SK-N-SH (cell line): ENCODE results near the gene LST1. TPM values are rescaled to one million over a fixed set of nuclear protein-coding genes. Genes with fewer than 3 reads are reported as not detected.

ENCODE experiments used
- CTCF ChIA-PET: fragments of 300-600, 350-600 bp; formaldehyde crosslinking; extraction: SDS; loops from one replicate; lab custom pipeline; 2021; lab: Yijun Ruan, JAX
- POLR2A ChIA-PET: fragments of 350-600 bp; sonication (Branson Sonifier 250); formaldehyde crosslinking; extraction: SDS; loops from one replicate; lab custom pipeline; 2020; ENCODE audit warnings: antibody characterized with exemption, inconsistent platforms; lab: Yijun Ruan, JAX
- DNase-seq: peaks from one replicate; pipeline ENCODE4 v3.0.0; 2012
- H2AFZ ChIP-seq: fragments of 200-600 bp; sonication (generic); 2 replicates; pipeline ENCODE4 v1.8.1; 2016; ENCODE audit warnings: antibody characterized with exemption, mild to moderate bottlenecking, low read depth
- H3F3A ChIP-seq: fragments of 200-600 bp; sonication (generic); replicated peaks from 2 replicates; pipeline ENCODE3; 2016; ENCODE audit warnings: antibody characterized with exemption, mild to moderate bottlenecking; ENCODE audit not compliant: insufficient read depth
- H3K27ac ChIP-seq, 2 experiments: fragments of 200-500 bp in 1 of 2; fragments of 200-600 bp in 1 of 2; sonication (Bioruptor generic) in 1 of 2; sonication (generic), shearing (Covaris generic) in 1 of 2; 2 replicates each; pipeline versions ENCODE4 v1.5.1 to v1.6.1; 2014 to 2016; ENCODE audit warnings: low read depth in 2 of 2, inconsistent platforms in 1 of 2, low read length in 1 of 2, mild to moderate bottlenecking in 1 of 2, mixed read lengths in 1 of 2
- H3K27me3 ChIP-seq: fragments of 200-600 bp; sonication (generic), shearing (Covaris generic); 2 replicates; pipeline ENCODE4 v1.6.1; 2016; ENCODE audit warnings: mixed run types; ENCODE audit not compliant: insufficient read depth
- H3K36me3 ChIP-seq, 2 experiments: fragments of 200-500 bp in 1 of 2; fragments of 200-600 bp in 1 of 2; sonication (Bioruptor generic) in 1 of 2; sonication (generic) in 1 of 2; replicated peaks in 1 of 2; 2 replicates each; pipeline versions ENCODE3 to v1.5.1; 2014 to 2016; ENCODE audit warnings: low read length in 1 of 2, mild to moderate bottlenecking in 1 of 2; ENCODE audit not compliant: insufficient read depth in 2 of 2, control insufficient read depth in 1 of 2
- H3K4me1 ChIP-seq, 2 experiments: fragments of 200-500 bp in 1 of 2; fragments of 200-600 bp in 1 of 2; sonication (Bioruptor generic) in 1 of 2; sonication (generic), shearing (Covaris generic) in 1 of 2; 2 replicates each; pipeline versions ENCODE4 v1.5.1 to v1.6.1; 2014 to 2016; ENCODE audit warnings: low read depth in 1 of 2, low read length in 1 of 2, mixed run types in 1 of 2; ENCODE audit not compliant: insufficient read depth in 2 of 2, control insufficient read depth in 1 of 2
- H3K4me2 ChIP-seq: fragments of 200-600 bp; sonication (generic), shearing (Covaris generic); 2 replicates; pipeline ENCODE4 v1.6.1; 2017; ENCODE audit warnings: mixed run types
- H3K4me3 ChIP-seq, 2 experiments: fragments of 200-500 bp in 1 of 2; fragments of 200-600 bp in 1 of 2; sonication (Bioruptor generic) in 1 of 2; sonication (generic), shearing (Covaris generic) in 1 of 2; 2 replicates each; pipeline versions ENCODE4 v1.5.1 to v1.8.1; 2014 to 2016; ENCODE audit warnings: low read depth in 2 of 2, inconsistent platforms in 1 of 2, low read length in 1 of 2, mild to moderate bottlenecking in 1 of 2, mixed read lengths in 1 of 2, moderate library complexity in 1 of 2
- H3K79me2 ChIP-seq: fragments of 200-600 bp; sonication (generic); 2 replicates; pipeline ENCODE4 v1.8.1; 2017; ENCODE audit warnings: mild to moderate bottlenecking; ENCODE audit not compliant: insufficient read depth
- H3K9ac ChIP-seq: fragments of 200-600 bp; sonication (generic); 2 replicates; pipeline ENCODE4 v1.6.1; 2017; ENCODE audit warnings: mixed run types
- H3K9me2 ChIP-seq: fragments of 200-600 bp; sonication (generic); 2 replicates; pipeline ENCODE4 v1.6.1; 2017; ENCODE audit warnings: mixed run types
- H3K9me3 ChIP-seq: fragments of 200-600 bp; sonication (generic); 2 replicates; pipeline ENCODE4 v1.6.1; 2017; ENCODE audit warnings: mixed run types, mild to moderate bottlenecking, moderate library complexity
- H4K20me1 ChIP-seq: fragments of 200-600 bp; sonication (generic); 2 replicates; pipeline ENCODE4 v1.6.1; 2017; ENCODE audit warnings: mild to moderate bottlenecking, mixed run types; ENCODE audit not compliant: insufficient read depth
- CTCF ChIP-seq: fragments of 200-600 bp; sonication (generic); IDR thresholded peaks from 2 replicates; pipeline ENCODE4 v1.6.1; 2017; ENCODE audit warnings: antibody characterized with exemption, mild to moderate bottlenecking, moderate library complexity
- MAX ChIP-seq: IDR thresholded peaks from 2 replicates; pipeline ENCODE4 v1.4.0; 2012; ENCODE audit warnings: low read depth
- MXI1 ChIP-seq: IDR thresholded peaks from 2 replicates; pipeline ENCODE4 v1.6.1; 2012; ENCODE audit warnings: mild to moderate bottlenecking, low read depth, low read length, improper control_type of control experiment
- REST ChIP-seq: IDR thresholded peaks from 2 replicates; pipeline ENCODE4 v1.6.1; 2012; ENCODE audit warnings: mild to moderate bottlenecking, low read depth, low read length, moderate library complexity
- ZBTB33 ChIP-seq: IDR thresholded peaks from 2 replicates; pipeline ENCODE4 v1.4.0; 2012; ENCODE audit warnings: low read depth, borderline replicate concordance
- WGBS: methylation state at CpG from one replicate; pipeline ENCODE4 v1.1.6; 2017; ENCODE audit warnings: low lambda C conversion rate; 5-methylcytosine and 5-hydroxymethylcytosine counted together
- polyA plus RNA-seq, 3 experiments: library from polyadenylated mRNA; depleted of rRNA; stranded (reverse); fragments of >200 nt; gene quantifications; 2 replicates each; pipeline ENCODE4 v1.2.3, GENCODE V29; 2012

Gene LST1
- polyA plus RNA-seq, 1 of the 3 experiments (the other 2 are of a cell fraction): not detected

GRCh38 chr6:31547727-31548543, 38.1 kb upstream of the LST1 start:
- 30% methylated on average over 15 of the region's 24 CpGs for WGBS
- peak overlapping the region; percentile 74 to 78 for H3K27ac ChIP-seq
- peaks cover 8 to 11% of the 10 kb centered on the region in 2 experiments; a peak in 3 of 4 replicates for H3K4me1 ChIP-seq
- H3K9ac ChIP-seq: peak overlapping the region; percentile 88
- peak overlapping the region; percentile 83 for H2AFZ ChIP-seq
- no peaks in the 10 kb centered on the region for H3K27me3 ChIP-seq
- H4K20me1 ChIP-seq: no peaks in the 10 kb centered on the region
- no peaks in the 10 kb centered on the region for H3K9me3 ChIP-seq
- peak; percentile 67 for DNase-seq
- H3K79me2 ChIP-seq: peaks cover 52% of the 10 kb centered on the region
- CTCF ChIA-PET: interaction anchor here (0.6 to 11.9 kb wide), 13 partner anchors 9 to 1432 kb away, joined by 3 to 301 read pairs (median 3); partner anchors contain the start of genes LST1, LTB, NCR3 and TNF
- peaks cover 5 to 23% of the 10 kb centered on the region in 2 experiments for H3K36me3 ChIP-seq
- POLR2A ChIA-PET: interaction anchor here (0.6 to 2.4 kb wide), 8 partner anchors 42 to 1424 kb away, joined by 3 to 18 read pairs (median 4); partner anchors contain the start of gene DDAH2
- H3K4me2 ChIP-seq: peak overlapping the region; percentile 92
- H3F3A ChIP-seq: peaks cover 13% of the 10 kb centered on the region
- no peaks in the 10 kb centered on the region for H3K9me2 ChIP-seq
- peak overlapping the region; percentile 52 to 77 for H3K4me3 ChIP-seq
- peak; percentile 19; the same call in 1 of the 2 replicates for TF ChIP-seq CTCF
- peak; percentile 61 for TF ChIP-seq MXI1
- TF ChIP-seq MAX: peak; percentile 63
- TF ChIP-seq ZBTB33: no peak
- no peak for TF ChIP-seq REST
